GM04503 (cell line): ENCODE results near the gene SMIM13.

Source experiments
- DNase-seq: peaks from one replicate; pipeline ENCODE4 v3.0.0-alpha.2; 2012; ENCODE audit warnings: low read depth

SMIM13 gene

GRCh38 chr6:11155589-11155988, 62.0 kb downstream of the SMIM13 start:
- DNase-seq = no peak

GRCh38 chr6:11160199-11160598, 66.6 kb downstream of the SMIM13 start:
- no peak for DNase-seq

- DNase-seq = no peak
These were observed 67.7 kb downstream of the SMIM13 start for GRCh38 chr6:11161031-11161956.

GRCh38 chr6:11162262-11162661, 68.6 kb downstream of the SMIM13 start:
- no peak for DNase-seq

GRCh38 chr6:11163932-11164331, 70.3 kb downstream of the SMIM13 start:
- no peak for DNase-seq

GRCh38 chr6:11164717-11165646, 71.3 kb downstream of the SMIM13 start:
- no peak for DNase-seq

- no peak for DNase-seq
These were observed 73.3 kb downstream of the SMIM13 start for GRCh38 chr6:11166948-11167347.

- DNase-seq = no peak
These were observed 74.5 kb downstream of the SMIM13 start for GRCh38 chr6:11168091-11168635.

- DNase-seq = no peak
These were observed 78.3 kb downstream of the SMIM13 start for GRCh38 chr6:11171952-11172351.

GRCh38 chr6:11172501-11173327, 79.1 kb downstream of the SMIM13 start:
- DNase-seq = no peak

GRCh38 chr6:11174242-11174611, 80.6 kb downstream of the SMIM13 start:
- no peak for DNase-seq

- DNase-seq = no peak
These were observed 83.6 kb downstream of the SMIM13 start for GRCh38 chr6:11177271-11177670.

GRCh38 chr6:11179088-11179418, 85.4 kb downstream of the SMIM13 start:
- DNase-seq = no peak

- DNase-seq = no peak
These were observed 86.0 kb downstream of the SMIM13 start for GRCh38 chr6:11179419-11180202.

- no peak for DNase-seq
These were observed 88.0 kb downstream of the SMIM13 start for GRCh38 chr6:11181478-11182136.

GRCh38 chr6:11183761-11184362, 90.2 kb downstream of the SMIM13 start:
- no peak for DNase-seq

- DNase-seq = no peak
These were observed 91.7 kb downstream of the SMIM13 start for GRCh38 chr6:11185204-11185842.

GRCh38 chr6:11187301-11187700, 93.7 kb downstream of the SMIM13 start:
- DNase-seq = no peak
